HG02610 (cell line): ENCODE results near the gene VSIG2.

Experiments used
- ATAC-seq: cut with Tn5 transposase; IDR thresholded peaks from one replicate; pipeline ENCODE4 v1.9.1; 2021; ENCODE audit warnings: mild to moderate bottlenecking, moderate library complexity; ENCODE audit not compliant: unreplicated experiment

The VSIG2 gene

GRCh38 chr11:124724979-124725718, 26.9 kb downstream of the VSIG2 start:
- peak; percentile 65 for ATAC-seq

DNA sequence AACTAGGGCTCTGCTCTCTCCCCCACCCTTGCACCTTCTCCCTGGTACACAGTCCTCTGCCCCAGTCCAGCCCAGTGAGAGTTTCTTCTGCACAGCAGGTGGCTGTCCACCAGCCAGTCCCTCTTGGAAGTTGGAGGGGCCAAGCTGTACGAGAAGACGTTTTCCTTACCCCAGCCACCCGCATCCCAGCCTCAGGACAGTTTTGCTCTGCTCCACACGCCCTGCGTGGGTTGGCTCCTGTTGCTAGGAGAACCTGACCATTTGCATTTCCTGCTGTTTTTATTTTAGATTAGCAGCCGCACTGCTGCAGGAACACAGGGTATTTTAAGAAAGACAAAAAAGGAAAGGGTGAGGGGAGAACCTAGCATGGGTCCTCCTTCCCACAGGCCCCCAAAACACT, 29.9 kb downstream of the VSIG2 start:
- ATAC-seq: no peak

GRCh38 chr11:124719534-124719933, 32.5 kb downstream of the VSIG2 start:
- no peak for ATAC-seq

- no peak for ATAC-seq
Measured at GRCh38 chr11:124718801-124719200, 33.3 kb downstream of the VSIG2 start.

DNA sequence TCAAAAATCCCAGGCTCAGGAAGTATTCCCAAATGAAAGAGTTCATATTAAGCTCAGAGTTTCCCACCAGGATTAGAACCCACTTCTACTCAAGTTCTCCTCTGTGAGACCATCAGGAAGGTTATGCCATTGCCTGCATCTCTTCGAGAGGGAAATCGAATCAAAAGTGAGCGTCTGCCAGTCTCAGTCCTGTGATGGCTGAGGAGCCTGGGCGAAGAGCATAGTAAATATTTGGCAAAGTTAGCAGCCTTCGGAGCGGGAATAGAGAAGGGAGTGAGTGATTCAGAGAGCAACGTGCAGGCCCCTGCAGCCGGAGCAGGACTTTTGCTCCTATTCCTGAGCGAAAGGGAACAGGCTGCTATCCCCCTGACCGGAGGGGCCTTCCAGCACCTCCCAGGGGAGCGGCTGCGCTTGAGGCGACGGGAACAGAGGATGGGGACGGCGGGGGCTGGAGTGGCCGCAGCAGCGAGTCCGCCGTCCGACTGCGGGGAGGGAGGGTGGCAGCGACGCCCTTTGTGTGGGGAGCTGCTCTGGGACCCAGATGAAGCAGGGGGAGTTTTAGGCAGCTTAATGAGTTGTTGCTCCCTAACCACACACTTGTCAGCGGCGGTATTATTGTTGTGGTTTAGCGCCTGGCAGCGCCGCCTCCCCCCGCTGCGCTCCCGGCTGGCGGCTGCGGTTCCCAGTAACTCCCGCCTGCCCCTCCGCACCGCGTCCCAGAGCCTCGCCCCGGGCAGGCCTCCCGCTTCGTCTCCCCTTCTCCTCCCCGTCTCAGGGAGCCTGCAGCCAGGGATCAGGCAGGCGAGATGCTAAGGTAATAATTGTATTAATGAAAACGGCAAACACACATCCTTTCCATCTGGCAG, 34.0 kb downstream of the VSIG2 start:
- peak; percentile 40 for ATAC-seq

DNA sequence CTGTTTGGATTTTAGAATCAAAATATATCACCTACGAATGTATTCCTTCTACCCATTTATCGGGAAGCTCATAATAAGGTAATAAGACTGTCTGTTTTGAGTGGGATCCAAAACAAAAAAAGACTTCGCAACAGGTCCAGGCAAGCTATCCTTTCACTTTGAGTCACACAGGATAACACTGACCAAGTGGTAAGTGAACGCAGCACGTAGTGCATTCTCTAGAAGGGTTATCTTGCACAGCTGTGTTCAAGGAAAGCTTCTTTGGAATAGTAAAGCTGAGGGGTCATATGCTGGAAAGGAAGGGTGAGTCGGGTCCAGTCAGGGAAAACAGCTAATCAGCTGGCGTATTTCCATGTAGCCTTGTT, 34.7 kb downstream of the VSIG2 start:
- no peak for ATAC-seq

GRCh38 chr11:124716591-124716990, 35.5 kb downstream of the VSIG2 start:
- ATAC-seq: no peak

GRCh38 chr11:124712392-124712791, 39.7 kb downstream of the VSIG2 start:
- ATAC-seq: no peak

DNA sequence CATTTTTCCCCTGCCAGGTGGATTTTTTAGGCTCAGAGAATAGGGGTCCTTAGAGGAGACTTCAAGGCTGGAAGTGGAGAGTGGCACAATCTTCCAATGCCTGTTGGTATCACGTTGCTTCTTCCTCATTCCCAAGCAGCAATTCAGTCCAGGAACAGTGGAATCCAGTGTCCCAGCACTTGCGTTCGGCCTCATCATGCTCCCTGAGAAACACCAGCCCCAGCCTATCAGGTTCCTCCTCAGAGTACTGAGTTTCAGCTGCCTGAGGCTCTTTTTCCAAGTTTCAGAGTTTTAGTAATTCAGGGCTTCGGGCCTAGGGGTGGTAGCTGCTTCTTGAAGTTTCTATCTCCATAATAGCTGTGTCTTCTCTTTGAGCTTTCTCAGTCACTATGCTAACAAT, 44.2 kb downstream of the VSIG2 start:
- ATAC-seq: no peak

DNA sequence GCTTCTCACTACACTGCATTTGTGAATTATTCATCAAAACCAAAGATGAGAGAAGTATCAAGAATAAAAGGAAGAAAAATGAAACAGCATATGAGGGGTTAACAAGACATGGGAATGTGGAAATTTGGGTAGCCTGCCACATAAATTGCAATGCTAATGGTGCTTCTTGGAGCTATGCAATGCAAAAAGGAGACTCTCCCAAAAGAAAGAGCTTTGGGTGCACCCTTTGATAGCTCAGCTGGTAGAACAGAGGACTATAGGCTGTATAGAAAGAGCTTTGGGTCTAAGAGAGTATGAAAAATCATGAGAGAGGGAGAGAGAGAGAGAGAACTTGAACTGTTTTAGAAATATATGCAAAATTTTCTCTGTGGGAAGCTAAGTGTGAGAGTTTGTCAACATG, 52.0 kb downstream of the VSIG2 start:
- no peak for ATAC-seq

DNA sequence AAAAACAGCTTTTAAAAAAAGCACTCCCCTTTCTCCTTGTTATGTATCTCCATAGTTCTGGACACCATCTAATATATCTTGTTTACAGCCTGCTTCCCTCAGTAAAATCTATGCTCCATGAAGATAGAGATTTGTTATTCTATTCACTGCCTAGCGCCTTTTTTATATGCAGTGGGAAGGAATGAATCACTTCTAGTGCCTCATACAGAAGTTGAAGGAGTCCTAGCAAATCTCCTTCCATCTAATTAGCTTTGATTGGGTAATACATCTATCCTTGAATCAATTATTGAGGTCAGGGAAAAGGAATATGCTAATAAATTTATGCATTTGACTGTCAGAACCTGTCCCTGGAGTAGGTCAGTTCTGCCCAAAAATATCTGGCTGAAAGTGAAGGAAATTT, 52.5 kb downstream of the VSIG2 start:
- ATAC-seq: no peak
